HG02759 (cell line): ENCODE results near the gene ZNF467.

Experiments
- ATAC-seq: cut with Tn5 transposase; IDR thresholded peaks from one replicate; pipeline ENCODE4 v1.9.1; 2021; ENCODE audit warnings: mild to moderate bottlenecking, moderate library complexity; ENCODE audit not compliant: unreplicated experiment

ZNF467 gene

GRCh38 chr7:149751043-149751775, 22.2 kb downstream of the ZNF467 start:
- no peak for ATAC-seq

GRCh38 chr7:149750122-149750845, 23.1 kb downstream of the ZNF467 start:
- no peak for ATAC-seq

- ATAC-seq, result no peak
These were observed 25.1 kb downstream of the ZNF467 start for GRCh38 chr7:149748076-149748874.

- ATAC-seq, result no peak
These were observed 29.7 kb downstream of the ZNF467 start for GRCh38 chr7:149743476-149744255.

GRCh38 chr7:149742075-149742701, 31.2 kb downstream of the ZNF467 start:
- peak; percentile 79 for ATAC-seq

- no peak for ATAC-seq
These were observed 31.8 kb downstream of the ZNF467 start for GRCh38 chr7:149741629-149742028.

- ATAC-seq, result no peak
These were observed 36.7 kb downstream of the ZNF467 start for GRCh38 chr7:149736478-149737360.

- no peak for ATAC-seq
These were observed 37.5 kb downstream of the ZNF467 start for GRCh38 chr7:149735779-149736477.

GRCh38 chr7:149735181-149735602, 38.2 kb downstream of the ZNF467 start:
- no peak for ATAC-seq

- no peak for ATAC-seq
These were observed 38.7 kb downstream of the ZNF467 start for GRCh38 chr7:149734791-149735075.

- no peak for ATAC-seq
These were observed 39.2 kb downstream of the ZNF467 start for GRCh38 chr7:149733924-149734790.

- no peak for ATAC-seq
These were observed 40.1 kb downstream of the ZNF467 start for GRCh38 chr7:149733131-149733923.

- no peak for ATAC-seq
These were observed 40.8 kb downstream of the ZNF467 start for GRCh38 chr7:149732611-149733010.

GRCh38 chr7:149732111-149732561, 41.3 kb downstream of the ZNF467 start:
- ATAC-seq, result no peak

- ATAC-seq, result no peak
These were observed 42.0 kb downstream of the ZNF467 start for GRCh38 chr7:149731207-149731955.
